D341Med (cell line): Measurements from ENCODE around the gene PEX6.
A peak's percentile ranks its signal among the peaks of the same experiment; 100 is the strongest.

Experiments
- DNase-seq: peaks from one replicate; pipeline ENCODE4 v3.0.0; 2012; ENCODE audit warnings: low spot score

The PEX6 gene

GRCh38 chr6:42933205-42933604 lies 45.8 kb downstream of the PEX6 start:
- DNase-seq = no peak

GRCh38 chr6:42932412-42932811 lies 46.6 kb downstream of the PEX6 start:
- no peak for DNase-seq

GRCh38 chr6:42929821-42930360 lies 49.1 kb downstream of the PEX6 start:
- DNase-seq = no peak

GRCh38 chr6:42928986-42929820 lies 49.8 kb downstream of the PEX6 start, which contains the start of gene CNPY3:
Gene CNPY3, plus strand, starts transcription at chr6:42929480. Its CDS starts 91 bp downstream, at chr6:42929571.
- DNase-seq = peak; percentile 93

GRCh38 chr6:42925248-42925857 lies 53.6 kb downstream of the PEX6 start:
- no peak for DNase-seq

GRCh38 chr6:42923666-42924065 lies 55.3 kb downstream of the PEX6 start:
- DNase-seq = no peak

- DNase-seq = no peak
These were observed 57.2 kb downstream of the PEX6 start for GRCh38 chr6:42921801-42922200.

- no peak for DNase-seq
These were observed 62.7 kb downstream of the PEX6 start for GRCh38 chr6:42916288-42916687.

- DNase-seq = no peak
These were observed 63.2 kb downstream of the PEX6 start, which contains the start of gene PTCRA for GRCh38 chr6:42915732-42916131. Gene PTCRA, plus strand, starts transcription at chr6:42916053. Its CDS starts 17 bp downstream, at chr6:42916070.

GRCh38 chr6:42914546-42914945 lies 64.4 kb downstream of the PEX6 start:
- no peak for DNase-seq
